Mammary microvascular endothelial cell (primary cell): Measurements from ENCODE around the gene SEMA4A. TPM values are rescaled to one million over a fixed set of nuclear protein-coding genes. Genes with fewer than 3 reads are reported as not detected.

Source experiments
- total RNA-seq: library from RNA; depleted of rRNA; stranded (reverse); fragments of >200 nt; gene quantifications from 2 replicates; pipeline ENCODE4 v1.2.3, GENCODE V29; 2015

Gene SEMA4A
- 0.49 and 1.1 TPM in 2 replicates for total RNA-seq

GRCh38 chr1:156153362-156153761, at the start of gene SEMA4A:
Gene SEMA4A, plus strand, starts transcription at chr1:156153585. Its CDS starts 994 bp downstream, at chr1:156154579.

GRCh38 chr1:156114101-156114918, 39.1 kb upstream of the SEMA4A start, which contains the start of gene LMNA:
Gene LMNA, plus strand, starts transcription at chr1:156114711. Its CDS starts 208 bp downstream, at chr1:156114919.

GRCh38 chr1:156193488-156194299, 40.3 kb downstream of the SEMA4A start, which contains the start of gene SLC25A44:
Gene SLC25A44, plus strand, starts transcription at chr1:156194104. Its CDS starts 5,744 bp downstream, at chr1:156199848.

GRCh38 chr1:156212833-156213643, 59.7 kb downstream of the SEMA4A start, which contains the start of gene PMF1:
Gene PMF1, plus strand, starts transcription at chr1:156213007. Its CDS starts 9 bp downstream, at chr1:156213016.

Other genes with a start within 250 kb of the SEMA4A start
- 31.4 and 38.4 TPM in 2 replicates for gene RIT1, start 242.2 kb upstream of the SEMA4A start, total RNA-seq
- 17.7 and 20.1 TPM in 2 replicates for gene KHDC4, start 219.2 kb upstream of the SEMA4A start, total RNA-seq
- not detected in 2 replicates for gene RXFP4, start 211.9 kb upstream of the SEMA4A start, total RNA-seq
- 79.5 and 79.9 TPM in 2 replicates for gene ARHGEF2, start 175.0 kb upstream of the SEMA4A start, total RNA-seq
- gene SSR2, start 132.6 kb upstream of the SEMA4A start, total RNA-seq, result 460 and 503 TPM in 2 replicates
- 30.1 and 30.8 TPM in 2 replicates for gene UBQLN4, start 99.8 kb upstream of the SEMA4A start, total RNA-seq
- 93.0 and 94.1 TPM in 2 replicates for gene LAMTOR2, start 98.8 kb upstream of the SEMA4A start, total RNA-seq
- not detected in 2 replicates for gene RAB25, start 92.4 kb upstream of the SEMA4A start, total RNA-seq
- 1.8 and 2.8 TPM in 2 replicates for gene MEX3A, start 71.1 kb upstream of the SEMA4A start, total RNA-seq
- gene LMNA, start 38.9 kb upstream of the SEMA4A start, total RNA-seq, result 1,062 and 1,120 TPM in 2 replicates
- gene SLC25A44, start 40.5 kb downstream of the SEMA4A start, total RNA-seq, result 15.1 and 17.5 TPM in 2 replicates
- 102 and 103 TPM in 2 replicates for gene PMF1, start 59.4 kb downstream of the SEMA4A start, total RNA-seq
- not detected in 2 replicates for gene BGLAP, start 88.6 kb downstream of the SEMA4A start, total RNA-seq
- gene PAQR6, start 94.5 kb downstream of the SEMA4A start, total RNA-seq, result 0.20 TPM in 1 of 2 replicates, not detected in the other
- gene SMG5, start 129.2 kb downstream of the SEMA4A start, total RNA-seq, result 72.1 and 76.0 TPM in 2 replicates
- gene TMEM79, start 130.7 kb downstream of the SEMA4A start, total RNA-seq, result 1.6 and 2.3 TPM in 2 replicates
- gene GLMP, start 142.1 kb downstream of the SEMA4A start, total RNA-seq, result 105 and 123 TPM in 2 replicates
- gene VHLL, start 145.7 kb downstream of the SEMA4A start, total RNA-seq, result not detected in 2 replicates
- 398 and 431 TPM in 2 replicates for gene CCT3, start 184.7 kb downstream of the SEMA4A start, total RNA-seq
- 2.4 TPM in 1 of 2 replicates, not detected in the other for gene TSACC, start 184.9 kb downstream of the SEMA4A start, total RNA-seq
- not detected in 2 replicates for gene RHBG, start 215.6 kb downstream of the SEMA4A start, total RNA-seq